Measurements from ENCODE around the gene OPN4. TPM values are rescaled to one million over a fixed set of nuclear protein-coding genes. Genes with fewer than 3 reads are reported as not detected.

The OPN4 gene
- total RNA-seq, 2 experiments from 2014 or later: not detected

GRCh38 chr10:86678999-86679792, 24.8 kb downstream of the OPN4 start:
- no TSS peak for BruUV-seq (replicated peaks)
- TF ChIP-seq EZH2phosphoT487 (IDR thresholded peaks at IDR 0.05; ENCODE audit: borderline replicate concordance, low read depth, low read length) (no peak), CTCF (conservative IDR thresholded peaks at IDR 0.05; ENCODE audit: low read length) (no peak)
- no peak for DNase-seq (ENCODE audit: low spot score)
- Histone ChIP-seq H3K4me2 (ENCODE audit: low read length) (no peak overlapping the region), H3K27ac (ENCODE audit: low read depth, low read length, poor library complexity, severe bottlenecking) (no peak overlapping the region), H3K79me2 (ENCODE audit: insufficient read depth, low read depth, low read length) (no peaks in the 10 kb centered on the region), H3K4me3 (ENCODE audit: low read depth, low read length, poor library complexity, severe bottlenecking) (no peak overlapping the region), H2AFZ (ENCODE audit: low read length) (no peak overlapping the region), H4K20me1 (ENCODE audit: insufficient read depth, low read length) (no peaks in the 10 kb centered on the region), H3K36me3 (ENCODE audit: insufficient read depth, low read length) (no peaks in the 10 kb centered on the region), H3K9me2 (ENCODE audit: insufficient read depth, low read length) (no peaks in the 10 kb centered on the region), H3K4me1 (ENCODE audit: insufficient read depth, low read length, poor library complexity, severe bottlenecking) (no peaks in the 10 kb centered on the region), H3K9me3 (ENCODE audit: low read length) (no peaks in the 10 kb centered on the region)
- ChIA-PET CTCF (ENCODE audit: unreplicated experiment) (interaction anchor here (0.5 kb wide), 1 partner anchor 980 kb away, joined by 11 read pairs; no protein-coding TSS in a partner anchor), POLR2A (no interaction called here)
- intact Hi-C loops (cut with micrococcal nuclease; ENCODE audit: unreplicated experiment): no loop called here

DNA sequence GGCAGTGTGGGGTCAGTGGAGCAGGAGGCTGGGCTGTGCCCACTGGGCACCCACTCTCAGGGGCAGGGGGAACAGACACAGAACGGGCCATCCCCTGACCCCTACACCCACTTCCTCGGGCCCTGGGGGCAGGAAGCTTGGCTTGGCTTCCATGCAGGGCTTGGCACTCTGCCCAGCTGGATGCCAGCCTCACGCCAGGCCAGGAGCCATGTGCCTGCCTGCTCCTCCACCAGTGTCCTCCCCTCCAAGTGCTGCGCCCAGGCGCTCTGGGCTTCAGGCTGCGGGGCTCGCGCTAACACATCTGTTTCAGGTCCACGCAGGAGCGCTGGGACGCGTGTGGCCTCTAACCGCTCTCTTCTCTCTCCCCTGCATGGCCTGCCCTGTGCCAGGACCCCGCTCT, 26.7 kb downstream of the OPN4 start:
- no peaks in the 10 kb centered on the region for H3K79me2 ChIP-seq (ENCODE audit: insufficient read depth, low read depth, low read length)
- no TSS peak for BruUV-seq (replicated peaks)
- no peak for DNase-seq (ENCODE audit: low spot score)
- intact Hi-C loops (cut with micrococcal nuclease; ENCODE audit: unreplicated experiment): no loop called here
- H3K27ac ChIP-seq (ENCODE audit: low read depth, low read length, poor library complexity, severe bottlenecking): no peak overlapping the region
- no peak overlapping the region for H3K4me3 ChIP-seq (ENCODE audit: low read depth, low read length, poor library complexity, severe bottlenecking)
- H3K9me3 ChIP-seq (ENCODE audit: low read length): no peaks in the 10 kb centered on the region
- no peaks in the 10 kb centered on the region for H3K36me3 ChIP-seq (ENCODE audit: insufficient read depth, low read length)
- no peak overlapping the region for H3K4me2 ChIP-seq (ENCODE audit: low read length)
- no peak for TF ChIP-seq CTCF (conservative IDR thresholded peaks at IDR 0.05; ENCODE audit: low read length)
- TF ChIP-seq EZH2phosphoT487 (IDR thresholded peaks at IDR 0.05; ENCODE audit: borderline replicate concordance, low read depth, low read length): no peak
- ChIA-PET POLR2A (no interaction called here), CTCF (ENCODE audit: unreplicated experiment) (no interaction called here)
- H4K20me1 ChIP-seq (ENCODE audit: insufficient read depth, low read length): no peaks in the 10 kb centered on the region
- H2AFZ ChIP-seq (ENCODE audit: low read length): no peak overlapping the region
- no peaks in the 10 kb centered on the region for H3K9me2 ChIP-seq (ENCODE audit: insufficient read depth, low read length)
- no peaks in the 10 kb centered on the region for H3K4me1 ChIP-seq (ENCODE audit: insufficient read depth, low read length, poor library complexity, severe bottlenecking)

DNA sequence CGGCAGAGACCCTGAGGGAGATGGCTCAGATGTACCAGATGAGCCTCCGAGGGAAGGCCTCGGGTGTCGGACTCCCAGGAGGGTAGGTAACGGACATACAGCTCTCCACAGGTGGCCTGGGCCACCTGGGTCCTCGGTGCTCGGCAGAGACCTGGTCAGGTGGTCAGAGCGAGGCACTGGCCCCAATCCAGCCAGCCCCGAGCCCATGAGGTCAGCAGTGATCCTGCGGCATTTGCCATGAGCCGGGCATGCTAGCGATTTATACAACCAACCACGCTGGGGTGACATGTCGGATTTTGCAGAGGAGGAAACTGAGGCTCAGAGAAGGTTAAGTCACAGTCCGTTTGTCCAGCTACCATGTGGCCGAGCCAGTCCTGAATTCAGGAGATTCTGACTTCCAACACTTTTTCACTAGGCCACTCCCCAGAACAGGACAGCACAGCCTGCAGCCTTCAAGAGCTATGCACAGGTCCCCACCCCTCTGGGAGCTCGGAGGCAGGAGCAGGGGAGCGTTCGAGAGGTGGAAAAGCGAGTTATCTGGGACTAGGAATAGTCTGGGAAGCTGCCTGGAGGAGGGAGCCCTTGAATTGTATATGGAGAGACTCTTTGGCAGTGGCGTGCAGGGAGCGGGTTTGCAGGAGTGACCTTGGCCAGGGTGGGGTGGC, 27.5 kb downstream of the OPN4 start:
- Histone ChIP-seq H3K79me2 (ENCODE audit: insufficient read depth, low read depth, low read length) (no peaks in the 10 kb centered on the region), H3K9me3 (ENCODE audit: low read length) (no peaks in the 10 kb centered on the region), H3K4me3 (ENCODE audit: low read depth, low read length, poor library complexity, severe bottlenecking) (no peak overlapping the region), H3K4me1 (ENCODE audit: insufficient read depth, low read length, poor library complexity, severe bottlenecking) (no peaks in the 10 kb centered on the region), H4K20me1 (ENCODE audit: insufficient read depth, low read length) (no peaks in the 10 kb centered on the region), H2AFZ (ENCODE audit: low read length) (no peak overlapping the region), H3K4me2 (ENCODE audit: low read length) (no peak overlapping the region), H3K36me3 (ENCODE audit: insufficient read depth, low read length) (no peaks in the 10 kb centered on the region), H3K27ac (ENCODE audit: low read depth, low read length, poor library complexity, severe bottlenecking) (no peak overlapping the region), H3K9me2 (ENCODE audit: insufficient read depth, low read length) (no peaks in the 10 kb centered on the region)
- DNase-seq (ENCODE audit: low spot score): no peak
- ChIA-PET POLR2A (no interaction called here), CTCF (ENCODE audit: unreplicated experiment) (no interaction called here)
- BruUV-seq (replicated peaks): no TSS peak
- no peak for TF ChIP-seq EZH2phosphoT487 (IDR thresholded peaks at IDR 0.05; ENCODE audit: borderline replicate concordance, low read depth, low read length)
- no peak for TF ChIP-seq CTCF (conservative IDR thresholded peaks at IDR 0.05; ENCODE audit: low read length)
- intact Hi-C loops (cut with micrococcal nuclease; ENCODE audit: unreplicated experiment): no loop called here

All from OCI-LY7 (cell line).